CD4-positive, alpha-beta T cell (primary cell): ENCODE measurements around the gene CNDP2. TPM values are rescaled to one million over a fixed set of nuclear protein-coding genes. Genes with fewer than 3 reads are reported as not detected.
"Not testable (repeated sequence)": the region's sequence is repeated elsewhere in the genome, so short reads cannot be mapped to it uniquely, and the experiment has no call there.

Experiments
- ATAC-seq: fragments of 200-7000 bp; cut with Tn5 transposase; one replicate; pipeline ENCODE4 v1.10.0; 2022; ENCODE audit warnings: mild to moderate bottlenecking; ENCODE audit not compliant: poor library complexity
- CTCF ChIA-PET: fragments of 350-600 bp; sonication (Branson Sonifier 250); formaldehyde crosslinking; loops from one replicate; lab custom pipeline; 2021; ENCODE audit warnings: antibody characterized with exemption, inconsistent platforms; lab: Charles Lee
- POLR2A ChIA-PET: fragments of 350-600 bp; sonication (Branson Sonifier 250); formaldehyde crosslinking; loops from one replicate; lab custom pipeline; 2021; ENCODE audit warnings: antibody characterized with exemption, inconsistent platforms; lab: Charles Lee
- DNase-seq, 14 experiments: peaks; one replicate each; pipeline ENCODE4 v3.0.0-alpha.2; 2013 to 2020; ENCODE audit warnings: mixed read lengths in 2 of 14
- H3K27ac ChIP-seq, 2 donors: one replicate each; pipeline versions ENCODE4 v1.5.1 to v1.7.0; 2013; ENCODE audit warnings: low read length in 2 of 2, low read depth in 1 of 2, mild to moderate bottlenecking in 1 of 2
- H3K27me3 ChIP-seq, 2 experiments: 1 replicate in 1 of 2; 2 replicates in 1 of 2; pipeline versions ENCODE4 v1.6.1 to v1.7.0; 2013; ENCODE audit warnings: low read length in 2 of 2, control low read depth in 1 of 2, mild to moderate bottlenecking in 1 of 2, moderate library complexity in 1 of 2; ENCODE audit not compliant: insufficient read depth in 2 of 2, control insufficient read depth in 1 of 2
- H3K36me3 ChIP-seq: one replicate; pipeline ENCODE4 v1.6.1; 2013; ENCODE audit warnings: low read length, control low read depth; ENCODE audit not compliant: insufficient read depth
- H3K4me1 ChIP-seq: one replicate; pipeline ENCODE4 v1.6.1; 2013; ENCODE audit warnings: low read length, control low read depth; ENCODE audit not compliant: insufficient read depth
- H3K4me3 ChIP-seq: one replicate; pipeline ENCODE4 v1.5.1; 2013; ENCODE audit warnings: mild to moderate bottlenecking, low read length, moderate library complexity
- H3K9me3 ChIP-seq, 2 experiments: 1 replicate in 1 of 2; 2 replicates in 1 of 2; pipeline versions ENCODE4 v1.6.1 to v1.7.0; 2013; ENCODE audit warnings: low read length in 2 of 2, mild to moderate bottlenecking in 2 of 2, control low read depth in 1 of 2, moderate library complexity in 1 of 2; ENCODE audit not compliant: control insufficient read depth in 1 of 2, insufficient read depth in 1 of 2
- H3K27ac Mint-ChIP-seq: one replicate; pipeline ENCODE4 v1.8.0; 2020; ENCODE audit warnings: mixed read lengths
- H3K27me3 Mint-ChIP-seq: one replicate; pipeline ENCODE4 v1.8.0; 2021; ENCODE audit warnings: mixed read lengths
- H3K36me3 Mint-ChIP-seq: one replicate; pipeline ENCODE4 v1.8.0; 2021; ENCODE audit warnings: low read depth, mixed read lengths
- H3K4me1 Mint-ChIP-seq: one replicate; pipeline ENCODE4 v1.8.0; 2021; ENCODE audit warnings: low read depth, mixed read lengths
- H3K4me3 Mint-ChIP-seq: one replicate; pipeline ENCODE4 v1.8.0; 2020; ENCODE audit warnings: mild to moderate bottlenecking, mixed read lengths
- H3K9me3 Mint-ChIP-seq: one replicate; pipeline ENCODE4 v1.8.0; 2020; ENCODE audit warnings: mixed read lengths
- intact Hi-C, 2 experiments: fragments of 100-400 bp; cut with DNase I in 1 of 2; cut with micrococcal nuclease in 1 of 2; formaldehyde crosslinking; loops; one replicate each; pipeline versions ENCODE4 v1.15.1 to v1.9.0; 2023 to 2025; cut with DNase I, micrococcal nuclease
- total RNA-seq, 174 experiments: library from RNA in 2 of 174; stranded (reverse) in 2 of 174; gene quantifications; one replicate each; pipeline ENCODE4 v1.2.3 and lab custom pipeline; 2021 to 2026
- TF ChIP-seq, protein P1 (sequence below): fragments of 200-600 bp; IDR thresholded peaks from one replicate; pipeline ENCODE4 v1.8.0; 2022; ENCODE audit warnings: antibody characterized with exemption, mild to moderate bottlenecking

Gene CNDP2
- total RNA-seq, 2 experiments from 2014 or later: 75.5 to 75.7 TPM

DNA sequence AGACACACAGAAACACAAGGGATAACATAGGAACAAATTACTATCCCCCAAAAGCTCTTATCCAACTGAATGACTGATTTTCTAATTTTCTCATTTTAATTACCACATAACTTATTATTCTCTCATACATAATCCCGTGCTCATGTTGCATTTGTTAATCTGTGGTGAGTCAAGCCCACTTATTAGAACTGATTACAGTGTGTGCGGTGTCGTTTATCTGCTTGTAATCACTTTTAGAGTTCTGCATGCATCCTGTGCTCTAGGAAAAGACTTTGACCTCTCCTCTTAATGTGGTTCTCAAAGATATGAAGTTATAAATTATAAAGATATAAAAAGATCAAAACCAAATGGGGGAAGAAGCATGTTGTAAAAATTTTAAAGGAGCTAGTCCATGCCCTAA, 67.8 kb downstream of the CNDP2 start:
- no peak overlapping the region for H3K27ac ChIP-seq
- H3K27me3 ChIP-seq: peaks cover 4 to 6% of the 10 kb centered on the region in 2 experiments
- intact Hi-C loops: no loop called here
- Mint-ChIP-seq H3K9me3 (peaks cover 2% of the 10 kb centered on the region), H3K27ac (no peak overlapping the region), H3K4me1 (no peaks in the 10 kb centered on the region), H3K4me3 (no peak overlapping the region), H3K27me3 (peaks cover 21% of the 10 kb centered on the region), H3K36me3 (no peaks in the 10 kb centered on the region)
- no peak for ATAC-seq
- no peak for DNase-seq
- H3K4me3 ChIP-seq: no peak overlapping the region
- H3K9me3 ChIP-seq: peaks cover 0 to 13% of the 10 kb centered on the region in 2 experiments
- CTCF ChIA-PET: interaction anchor here (0.8 kb wide), 1 partner anchor 12 kb away, joined by 3 read pairs; no protein-coding TSS in a partner anchor
- H3K4me1 ChIP-seq: no peaks in the 10 kb centered on the region
- H3K36me3 ChIP-seq: no peaks in the 10 kb centered on the region
- TF ChIP-seq, protein P1, sequence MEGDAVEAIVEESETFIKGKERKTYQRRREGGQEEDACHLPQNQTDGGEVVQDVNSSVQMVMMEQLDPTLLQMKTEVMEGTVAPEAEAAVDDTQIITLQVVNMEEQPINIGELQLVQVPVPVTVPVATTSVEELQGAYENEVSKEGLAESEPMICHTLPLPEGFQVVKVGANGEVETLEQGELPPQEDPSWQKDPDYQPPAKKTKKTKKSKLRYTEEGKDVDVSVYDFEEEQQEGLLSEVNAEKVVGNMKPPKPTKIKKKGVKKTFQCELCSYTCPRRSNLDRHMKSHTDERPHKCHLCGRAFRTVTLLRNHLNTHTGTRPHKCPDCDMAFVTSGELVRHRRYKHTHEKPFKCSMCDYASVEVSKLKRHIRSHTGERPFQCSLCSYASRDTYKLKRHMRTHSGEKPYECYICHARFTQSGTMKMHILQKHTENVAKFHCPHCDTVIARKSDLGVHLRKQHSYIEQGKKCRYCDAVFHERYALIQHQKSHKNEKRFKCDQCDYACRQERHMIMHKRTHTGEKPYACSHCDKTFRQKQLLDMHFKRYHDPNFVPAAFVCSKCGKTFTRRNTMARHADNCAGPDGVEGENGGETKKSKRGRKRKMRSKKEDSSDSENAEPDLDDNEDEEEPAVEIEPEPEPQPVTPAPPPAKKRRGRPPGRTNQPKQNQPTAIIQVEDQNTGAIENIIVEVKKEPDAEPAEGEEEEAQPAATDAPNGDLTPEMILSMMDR: no peak
- POLR2A ChIA-PET: no interaction called here

GRCh38 chr18:74565164-74565563, 69.0 kb downstream of the CNDP2 start:
- ATAC-seq, H3K36me3 ChIP-seq, intact Hi-C loops, H3K4me3 ChIP-seq, H3K9me3 Mint-ChIP-seq, H3K27me3 ChIP-seq, H3K4me3 Mint-ChIP-seq, H3K4me1 Mint-ChIP-seq, H3K27ac Mint-ChIP-seq, CTCF ChIA-PET, POLR2A ChIA-PET, H3K27ac ChIP-seq, DNase-seq, H3K36me3 Mint-ChIP-seq, H3K4me1 ChIP-seq: not testable (repeated sequence)
- H3K27me3 Mint-ChIP-seq: peaks cover 28% of the 10 kb centered on the region
- H3K9me3 ChIP-seq: peaks cover 0 to 13% of the 10 kb centered on the region in 2 experiments

GRCh38 chr18:74565993-74566392, 69.8 kb downstream of the CNDP2 start:
- H3K36me3 Mint-ChIP-seq, H3K36me3 ChIP-seq, H3K27ac Mint-ChIP-seq, ATAC-seq, H3K4me1 ChIP-seq, H3K27ac ChIP-seq, CTCF ChIA-PET, DNase-seq, H3K4me3 Mint-ChIP-seq, H3K4me3 ChIP-seq, POLR2A ChIA-PET, intact Hi-C loops, H3K4me1 Mint-ChIP-seq, H3K9me3 Mint-ChIP-seq, H3K27me3 ChIP-seq: not testable (repeated sequence)
- H3K9me3 ChIP-seq: peaks cover 0 to 13% of the 10 kb centered on the region in 2 experiments
- H3K27me3 Mint-ChIP-seq: peaks cover 28% of the 10 kb centered on the region

DNA sequence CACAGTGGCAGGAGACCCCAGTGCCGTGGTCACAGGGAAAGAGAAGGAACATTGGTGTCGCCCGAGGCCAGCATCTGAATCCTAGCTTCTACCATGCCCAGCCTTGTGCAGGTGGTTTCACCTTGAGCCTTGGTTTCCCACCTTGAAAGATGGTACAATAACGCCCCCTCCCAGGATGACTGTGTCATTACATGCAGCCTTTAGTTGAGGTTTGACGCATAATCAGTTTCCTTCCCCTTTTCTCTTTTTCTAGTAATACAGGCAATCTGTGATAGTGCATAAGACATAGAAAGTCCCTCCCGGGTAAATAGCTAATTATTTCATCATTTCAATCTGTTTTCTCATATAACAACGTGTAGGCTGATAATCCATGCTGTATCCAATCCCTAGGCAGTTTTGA, 71.7 kb downstream of the CNDP2 start:
- TF ChIP-seq, protein P1: no peak
- DNase-seq (peak in 2 of 14 experiments; percentile 28 to 38), ATAC-seq (no peak)
- intact Hi-C loops: no loop called here
- H3K27ac Mint-ChIP-seq: no peak overlapping the region
- H3K9me3 Mint-ChIP-seq: peaks cover 2% of the 10 kb centered on the region
- peaks cover 28% of the 10 kb centered on the region for H3K27me3 Mint-ChIP-seq
- Histone ChIP-seq H3K27ac (no peak overlapping the region), H3K4me1 (no peaks in the 10 kb centered on the region), H3K36me3 (no peaks in the 10 kb centered on the region), H3K27me3 (peaks cover 4 to 6% of the 10 kb centered on the region in 2 experiments), H3K4me3 (no peak overlapping the region), H3K9me3 (peaks cover 0 to 13% of the 10 kb centered on the region in 2 experiments)
- ChIA-PET CTCF (no interaction called here), POLR2A (no interaction called here)
- H3K36me3 Mint-ChIP-seq: no peaks in the 10 kb centered on the region
- no peak overlapping the region for H3K4me3 Mint-ChIP-seq
- H3K4me1 Mint-ChIP-seq: no peaks in the 10 kb centered on the region
